GM18519 (cell line): ENCODE data around the gene KRT71.
"Not testable (repeated sequence)": the region's sequence is repeated elsewhere in the genome, so short reads cannot be mapped to it uniquely, and the experiment has no call there.

Experiments
- ATAC-seq: cut with Tn5 transposase; IDR thresholded peaks from one replicate; pipeline ENCODE4 v1.9.1; 2021; ENCODE audit warnings: mild to moderate bottlenecking, moderate library complexity; ENCODE audit not compliant: unreplicated experiment, low FRiP score

The KRT71 gene

GRCh38 chr12:52552681-52553195 is at the start of gene KRT71:
TSS of gene KRT71 (minus strand) at chr12:52553145. CDS start at chr12:52553077, 68 bp downstream.
- no peak for ATAC-seq

GRCh38 chr12:52602552-52602951 is 49.6 kb upstream of the KRT71 start:
- ATAC-seq = no peak

DNA sequence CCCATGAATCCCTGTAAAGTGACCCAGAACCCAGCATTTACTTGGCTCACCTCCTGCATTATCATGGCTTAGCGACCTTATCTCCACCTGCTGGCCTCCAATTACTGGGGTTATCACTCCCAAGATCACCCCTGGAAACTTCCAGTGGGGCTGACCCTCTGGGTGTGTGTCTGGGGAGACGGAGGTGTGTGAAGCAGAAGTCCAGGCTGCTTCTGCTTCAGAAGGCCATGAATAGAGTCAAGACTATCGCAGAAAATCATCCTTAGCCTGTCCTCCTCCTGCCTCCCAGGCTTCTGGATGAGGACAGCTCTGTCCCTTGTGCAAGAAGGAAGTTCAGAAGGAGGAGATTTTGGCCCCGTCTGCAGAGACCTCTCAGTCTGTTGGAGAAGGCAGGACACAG is 48.7 kb upstream of the KRT71 start:
- ATAC-seq = no peak

DNA sequence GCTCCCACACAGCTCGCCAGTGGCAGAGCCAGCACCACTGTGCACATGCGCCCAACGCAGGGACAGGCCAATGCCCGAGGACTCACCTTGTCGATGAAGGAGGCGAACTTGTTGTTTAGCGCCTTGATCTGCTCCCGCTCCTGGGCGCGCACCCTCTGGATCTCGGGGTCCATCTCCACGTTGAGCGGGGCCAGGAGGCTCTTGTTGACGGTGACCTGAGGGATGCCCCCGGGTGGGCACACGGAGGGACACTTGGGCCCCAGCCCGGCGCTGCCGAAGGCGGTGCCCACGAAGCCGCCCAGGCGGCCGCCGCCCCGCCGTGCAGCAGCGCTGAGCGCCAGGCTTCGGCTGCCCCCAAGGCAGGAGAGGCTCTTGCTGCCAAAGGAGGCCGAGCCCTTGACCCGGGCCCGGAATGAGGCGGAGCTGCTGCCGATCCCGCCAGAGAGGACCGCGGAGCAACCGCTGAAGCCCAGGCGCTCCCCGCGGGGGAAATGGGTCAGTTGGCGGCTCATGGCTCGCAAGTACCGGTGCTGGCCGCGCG is 48.1 kb upstream of the KRT71 start, which contains the start of gene KRT72:
KRT72 (minus strand) TSS at position 523 of the 541 bp plus-strand sequence; CDS start at position 512, 11 bp downstream.
- no peak for ATAC-seq

DNA sequence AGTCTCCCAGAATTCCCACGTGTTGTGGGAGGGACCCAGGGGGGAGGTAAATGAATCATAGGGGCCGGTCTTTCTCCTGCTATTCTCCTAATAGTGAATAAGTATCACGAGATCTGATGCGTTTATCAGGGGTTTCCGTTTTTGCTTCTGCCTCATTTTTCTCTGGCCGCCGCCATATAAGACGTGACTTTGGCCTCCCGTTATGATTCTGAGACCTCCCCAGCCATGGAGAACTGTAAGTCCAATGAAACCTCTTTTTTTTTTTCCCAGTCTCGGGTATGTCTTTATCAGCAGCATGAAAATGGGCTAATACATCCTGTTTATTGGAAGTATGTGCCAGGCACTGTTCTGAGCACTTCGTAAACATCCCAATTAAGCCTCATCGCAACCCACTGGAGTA is 47.5 kb upstream of the KRT71 start:
- no peak for ATAC-seq

DNA sequence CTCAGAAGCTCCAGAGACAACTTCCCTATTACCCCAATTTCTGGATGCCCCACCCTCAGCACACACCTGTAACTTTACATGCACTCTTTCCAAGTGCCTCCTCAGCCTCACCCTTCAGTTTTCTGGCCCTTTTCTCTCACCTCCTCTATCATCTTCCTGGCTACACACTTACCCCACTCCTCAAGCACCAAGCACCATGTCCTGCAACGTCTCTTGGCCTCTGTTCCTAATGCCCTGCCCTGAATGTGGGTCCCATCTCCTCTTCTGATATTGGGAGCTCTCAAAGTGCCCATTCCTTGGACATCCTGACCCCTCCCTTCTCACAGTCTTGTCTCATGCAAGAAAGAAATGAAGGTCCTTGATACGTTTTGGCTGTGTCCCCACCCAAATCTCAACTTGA is 47.1 kb upstream of the KRT71 start:
- no peak for ATAC-seq

- ATAC-seq = no peak
These were observed 46.0 kb upstream of the KRT71 start for GRCh38 chr12:52598966-52599365.

DNA sequence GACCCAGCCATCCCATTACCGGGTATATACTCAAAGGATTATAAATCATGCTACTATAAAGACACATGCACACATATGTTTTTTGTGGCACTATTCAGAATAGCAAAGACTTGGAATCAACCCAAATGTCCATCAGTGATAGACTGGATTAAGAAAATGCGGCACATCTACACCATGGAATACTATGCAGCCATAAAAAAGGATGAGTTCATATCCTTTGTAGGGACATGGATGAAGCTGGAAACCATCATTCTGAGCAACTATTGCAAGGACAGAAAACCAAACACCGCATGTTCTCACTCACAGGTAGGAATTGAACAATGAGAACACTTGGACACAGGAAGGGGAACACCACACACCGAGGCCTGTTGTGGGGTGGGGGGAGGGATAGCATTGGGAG is 41.3 kb upstream of the KRT71 start:
- not testable (repeated sequence) for ATAC-seq

DNA sequence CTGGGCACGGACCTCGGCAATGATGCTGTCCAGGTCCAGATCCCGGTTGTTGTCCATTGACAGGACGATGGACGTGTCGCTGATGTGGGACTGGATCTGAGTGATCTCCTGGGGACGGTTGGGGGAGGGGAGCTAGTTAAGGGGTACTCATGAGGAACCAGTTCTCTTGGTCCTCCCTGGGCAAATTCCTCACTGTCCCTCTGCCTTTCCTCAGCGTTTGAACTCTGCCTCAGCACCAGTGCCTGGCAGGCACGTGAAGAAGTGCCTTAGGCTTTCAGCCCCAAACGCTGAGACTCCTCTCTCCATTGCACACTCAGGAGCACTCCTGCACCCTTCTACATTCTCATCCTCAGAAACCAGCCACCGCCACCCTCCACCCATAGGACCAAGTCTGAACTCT is 38.6 kb upstream of the KRT71 start:
- ATAC-seq = no peak

GRCh38 chr12:52590021-52590420 is 37.1 kb upstream of the KRT71 start:
- ATAC-seq = no peak

DNA sequence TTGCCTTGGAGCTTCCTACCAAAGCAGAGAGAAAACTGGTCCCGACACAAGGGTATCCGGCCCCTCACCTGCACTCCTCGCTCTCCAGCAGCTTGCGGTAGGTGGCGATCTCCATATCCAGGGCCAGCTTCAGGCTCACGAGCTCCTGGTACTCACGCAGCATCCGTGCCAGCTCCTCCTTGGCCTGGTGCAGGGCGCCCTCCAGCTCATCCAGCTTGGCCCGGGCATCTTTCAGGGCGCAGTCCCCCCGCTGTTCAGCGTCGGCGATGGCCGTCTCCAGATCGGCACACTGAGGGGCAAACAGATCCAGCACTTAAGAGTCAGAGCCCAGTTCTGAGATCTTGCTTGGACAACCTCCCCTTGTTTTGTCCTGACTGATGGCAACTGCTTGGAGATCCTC is 34.6 kb upstream of the KRT71 start:
- no peak for ATAC-seq

DNA sequence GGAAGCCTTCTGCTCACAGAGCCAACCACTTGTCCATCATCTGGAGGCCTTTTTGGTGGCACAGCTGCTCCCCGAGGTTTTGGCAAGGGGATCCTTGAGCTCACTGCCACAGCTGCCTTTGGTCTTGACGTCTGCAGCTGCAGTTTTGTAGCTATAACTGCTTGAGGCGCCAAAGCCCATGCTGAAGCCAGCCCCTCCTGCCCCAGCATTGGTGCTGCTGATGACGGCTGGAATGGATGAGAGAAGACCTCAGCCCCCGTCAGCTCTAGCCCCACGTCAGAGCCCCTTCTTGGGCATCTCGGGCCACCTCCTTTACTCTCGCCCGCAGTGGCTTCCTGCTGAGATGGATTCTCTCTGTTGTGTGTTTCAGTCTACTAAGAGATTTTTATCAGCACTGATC is 33.0 kb upstream of the KRT71 start:
- no peak for ATAC-seq

GRCh38 chr12:52585066-52585465 is 32.1 kb upstream of the KRT71 start:
- ATAC-seq = no peak

DNA sequence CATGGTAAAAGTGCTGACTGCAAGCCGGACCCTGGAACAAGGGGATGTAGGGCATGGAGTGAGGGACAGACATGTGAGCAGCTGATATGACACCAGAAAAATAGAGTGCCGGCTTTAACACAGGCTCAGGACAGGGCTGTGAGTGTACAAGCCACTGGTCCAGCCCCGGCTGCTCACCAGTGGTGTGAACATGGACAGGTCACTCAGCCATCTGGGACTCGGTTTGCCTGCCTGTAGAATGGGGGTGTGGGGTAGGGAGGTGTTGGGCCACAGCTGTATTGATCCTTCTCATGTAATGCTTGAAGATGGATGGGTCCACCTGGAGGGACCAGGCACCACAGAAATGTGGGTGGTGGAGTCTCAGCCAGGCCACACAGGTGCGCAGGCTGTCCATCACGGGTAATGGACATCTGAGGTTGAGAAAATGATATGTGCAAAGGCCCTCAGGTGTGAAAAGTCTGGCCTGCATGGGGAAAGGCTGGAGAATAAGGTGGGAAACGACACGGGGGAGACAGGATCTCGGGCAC is 31.3 kb upstream of the KRT71 start:
- no peak for ATAC-seq

GRCh38 chr12:52582971-52583456 is 30.1 kb upstream of the KRT71 start:
- ATAC-seq = no peak

- ATAC-seq = no peak
These were observed 29.5 kb upstream of the KRT71 start for GRCh38 chr12:52582486-52582885.

DNA sequence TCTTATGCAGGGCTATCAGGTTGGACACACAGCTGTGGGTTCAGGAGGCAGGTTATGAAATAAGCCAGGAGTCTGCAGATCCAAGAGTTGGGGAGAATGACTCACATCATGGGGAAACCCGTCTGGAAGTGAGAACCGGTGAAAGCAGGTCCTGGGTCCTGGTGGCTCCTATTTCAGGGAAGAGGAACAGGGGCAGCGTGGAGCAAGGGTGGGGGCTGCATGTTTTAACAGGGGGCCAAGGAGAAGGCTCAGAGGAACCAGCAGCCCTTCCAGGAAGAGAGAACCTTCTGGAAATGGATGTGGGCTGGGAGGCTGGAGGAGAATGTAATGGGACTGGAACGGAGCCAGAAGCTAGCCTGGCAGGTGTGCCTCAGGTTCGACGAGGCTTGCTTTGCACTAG is 28.5 kb upstream of the KRT71 start:
- no peak for ATAC-seq

DNA sequence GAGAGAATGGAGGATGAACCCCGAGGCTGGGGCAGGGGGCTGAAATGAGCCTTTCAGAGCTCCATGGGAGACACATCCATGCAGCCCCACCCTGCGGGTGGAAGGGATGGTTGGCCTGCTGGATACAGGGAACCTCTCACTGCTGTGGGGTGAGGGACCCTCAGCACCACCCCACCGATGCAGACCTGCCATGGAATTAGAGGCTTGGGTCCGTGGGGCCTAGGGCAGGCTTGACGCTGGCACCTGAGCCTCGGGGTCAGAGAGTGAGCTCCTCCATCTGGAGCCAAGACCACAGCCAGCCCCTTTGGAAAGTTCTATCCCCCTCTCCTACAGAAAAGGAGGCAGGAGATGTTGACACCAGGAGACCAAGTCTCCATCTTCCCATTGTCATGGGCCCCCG is 28.1 kb upstream of the KRT71 start:
- no peak for ATAC-seq

DNA sequence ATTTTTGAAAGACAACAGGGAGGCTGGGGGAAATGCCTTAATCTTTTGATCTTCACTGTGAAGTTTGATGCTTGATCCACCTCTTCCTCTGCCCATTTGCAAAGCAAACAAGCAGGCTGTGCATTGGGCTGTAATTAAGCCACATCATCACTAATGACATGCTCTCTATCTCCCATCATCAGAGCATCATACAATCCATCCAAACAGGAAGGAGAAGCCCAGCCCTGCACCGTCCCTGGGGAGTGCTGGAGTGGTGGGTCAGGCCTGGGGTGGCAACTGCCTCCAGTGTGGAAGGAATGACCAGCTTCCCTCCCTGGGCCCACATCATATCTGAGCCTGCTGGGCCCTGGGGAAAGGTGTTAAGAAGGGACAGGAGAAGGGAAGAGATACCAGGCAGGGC is 27.6 kb upstream of the KRT71 start:
- no peak for ATAC-seq

DNA sequence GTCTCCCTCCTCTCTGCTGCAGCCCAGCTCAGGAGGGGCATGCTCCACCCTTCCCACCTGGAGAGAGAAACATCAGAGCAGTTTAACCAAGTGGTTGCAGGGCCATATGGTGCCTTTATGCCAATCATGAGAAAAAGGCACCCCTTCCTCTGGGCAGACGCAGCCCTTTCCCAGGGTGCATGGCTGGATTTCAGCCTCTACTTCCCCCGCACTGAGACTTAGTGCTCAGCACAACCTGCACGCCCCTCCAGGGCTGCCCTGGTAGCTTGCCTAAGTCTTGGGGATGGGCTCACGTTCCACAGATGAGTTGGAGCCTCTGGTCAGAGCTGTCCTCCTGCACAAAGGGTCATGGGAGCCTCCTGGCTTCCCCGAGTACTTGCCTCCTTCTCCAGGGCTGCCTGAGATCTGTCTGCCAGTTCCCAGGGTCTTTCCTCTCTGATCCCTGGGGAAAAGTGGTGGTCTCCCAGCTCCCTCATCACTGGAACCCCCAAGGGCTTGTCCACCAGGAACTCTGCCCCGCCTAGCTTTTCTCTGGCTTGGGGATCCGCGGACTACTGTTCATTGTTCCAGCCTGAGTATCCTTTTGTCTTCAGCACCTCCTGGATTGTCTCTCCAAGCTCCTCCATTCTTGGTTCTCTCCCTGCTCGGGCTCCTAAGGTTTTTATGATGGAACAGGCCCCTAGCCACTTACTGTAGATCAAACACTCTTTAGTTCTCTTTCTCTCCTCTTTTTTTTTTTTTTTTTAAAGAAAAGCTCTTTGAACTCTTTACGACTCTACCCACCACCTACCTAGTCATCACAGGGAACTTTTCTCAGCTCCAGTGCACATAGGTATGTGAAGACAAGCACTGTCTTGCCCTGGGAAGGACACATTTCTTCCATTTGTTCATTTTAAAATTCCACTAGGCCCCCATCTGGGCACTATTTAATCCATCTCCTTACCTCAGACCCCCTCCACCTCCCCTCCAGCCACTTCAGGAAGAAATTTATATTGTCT is 26.8 kb upstream of the KRT71 start:
- no peak for ATAC-seq

GRCh38 chr12:52578469-52578868 is 25.5 kb upstream of the KRT71 start:
- no peak for ATAC-seq
